Left lung (tissue), 10 donors: ENCODE results near the gene CLTA. TPM values are rescaled to one million over a fixed set of nuclear protein-coding genes. Genes with fewer than 3 reads are reported as not detected.

Experiments
- ATAC-seq: fragments of 200-7000 bp; cut with Tn5 transposase; one replicate; pipeline ENCODE4 v1.9.1; 2020; ENCODE audit warnings: moderate library complexity
- DNase-seq, 4 donors: peaks; one replicate each; pipeline ENCODE4 v3.0.0-alpha.2; 2013 to 2020
- H3K27ac ChIP-seq, 2 donors: fragments of 200-600 bp; sonication (generic) in 1 of 2; one replicate each; pipeline versions ENCODE4 v1.5.0 to v1.8.0; 2020 to 2021
- H3K27me3 ChIP-seq, 2 donors: fragments of 200-600 bp; sonication (generic) in 1 of 2; one replicate each; pipeline versions ENCODE4 v1.5.0 to v1.8.0; 2020 to 2021
- H3K36me3 ChIP-seq, 2 donors: fragments of 200-600 bp; sonication (generic) in 1 of 2; one replicate each; pipeline versions ENCODE4 v1.5.0 to v1.8.0; 2020 to 2021
- H3K4me1 ChIP-seq, 2 donors: fragments of 200-600 bp; one replicate each; pipeline ENCODE4 v1.8.0; 2021
- H3K4me3 ChIP-seq, 2 donors: fragments of 200-600 bp; sonication (generic) in 1 of 2; one replicate each; pipeline versions ENCODE4 v1.5.0 to v1.8.0; 2020 to 2021; ENCODE audit warnings: mild to moderate bottlenecking in 1 of 2
- H3K9me3 ChIP-seq, 2 donors: fragments of 200-600 bp; sonication (generic) in 1 of 2; one replicate each; pipeline versions ENCODE4 v1.5.0 to v1.8.0; 2020 to 2021
- CTCF ChIP-seq, 2 donors: fragments of 200-600 bp; sonication (generic) in 1 of 2; IDR thresholded peaks; one replicate each; pipeline versions ENCODE4 v1.5.0 to v1.8.0; 2021; ENCODE audit warnings: antibody characterized with exemption in 2 of 2
- intact Hi-C, 2 donors: fragments of 100-400 bp; cut with DNase I; formaldehyde crosslinking; loops; one replicate each; pipeline versions ENCODE4 v1.11.2 to v1.14.2; 2022
- polyA plus RNA-seq, 6 donors: library from polyadenylated mRNA; unstranded; fragments of 120-200 nt; gene quantifications; one replicate each; pipeline ENCODE4 v1.2.1, GENCODE V29; 2013; ENCODE audit not compliant: insufficient read length in 6 of 6
- total RNA-seq, 2 donors: library from RNA; stranded (reverse); fragmentation: NEBNext Ultra II Directional; extraction: Animal tissue kit (Norgen Biotek cat#: 25700); gene quantifications; one replicate each; pipeline ENCODE4 v1.2.1, GENCODE V29; 2021
- donor health status: DM: no; HTN: yes; CAD: no.
- donor health status: DM: no; HTN: no; CAD: no.

CLTA gene
- total and polyA plus RNA-seq, 8 donors = 199 to 237 (median 219) TPM

GRCh38 chr9:36162211-36162738 is 28.4 kb upstream of the CLTA start:
- ATAC-seq = no peak
- H3K4me1 ChIP-seq = peaks cover 9 to 45% of the 10 kb centered on the region in 2 donors
- TF ChIP-seq CTCF (IDR thresholded peaks at IDR 0.05) = no peak
- H3K9me3 ChIP-seq = no peaks in the 10 kb centered on the region
- H3K36me3 ChIP-seq = peaks cover 0 to 19% of the 10 kb centered on the region in 2 donors
- intact Hi-C loops = no loop called here
- no peak overlapping the region for H3K27ac ChIP-seq
- peaks cover 0 to 7% of the 10 kb centered on the region in 2 donors for H3K27me3 ChIP-seq
- no peak overlapping the region for H3K4me3 ChIP-seq
- no peak for DNase-seq

GRCh38 chr9:36163049-36163785 is 27.5 kb upstream of the CLTA start:
- H3K27me3 ChIP-seq = peaks cover 0 to 7% of the 10 kb centered on the region in 2 donors
- peaks cover 0 to 19% of the 10 kb centered on the region in 2 donors for H3K36me3 ChIP-seq
- peaks cover 9 to 36% of the 10 kb centered on the region in 2 donors for H3K4me1 ChIP-seq
- DNase-seq = peak in 3 of 4 donors; percentile 58 to 93 (median 76)
- TF ChIP-seq CTCF (IDR thresholded peaks at IDR 0.05) = no peak
- intact Hi-C loops = no loop called here
- H3K4me3 ChIP-seq = no peak overlapping the region
- ATAC-seq = peak; percentile 12
- H3K9me3 ChIP-seq = no peaks in the 10 kb centered on the region
- peak overlapping the region; percentile 34 to 70 for H3K27ac ChIP-seq

- ATAC-seq (no peak), DNase-seq (no peak)
- H3K27ac ChIP-seq = peak overlapping the region; percentile 34 to 70
- H3K36me3 ChIP-seq = peaks cover 0 to 19% of the 10 kb centered on the region in 2 donors
- H3K4me3 ChIP-seq = no peak overlapping the region
- no peaks in the 10 kb centered on the region for H3K9me3 ChIP-seq
- H3K27me3 ChIP-seq = peaks cover 0 to 7% of the 10 kb centered on the region in 2 donors
- intact Hi-C loops = no loop called here
- peaks cover 9 to 31% of the 10 kb centered on the region in 2 donors for H3K4me1 ChIP-seq
- TF ChIP-seq CTCF (IDR thresholded peaks at IDR 0.05) = no peak
These were observed 26.9 kb upstream of the CLTA start for GRCh38 chr9:36163786-36164170.

- Histone ChIP-seq H3K4me1 (peaks cover 9 to 31% of the 10 kb centered on the region in 2 donors), H3K27ac (no peak overlapping the region), H3K9me3 (no peaks in the 10 kb centered on the region), H3K27me3 (peaks cover 0 to 7% of the 10 kb centered on the region in 2 donors), H3K36me3 (peaks cover 0 to 19% of the 10 kb centered on the region in 2 donors), H3K4me3 (no peak overlapping the region)
- no peak for TF ChIP-seq CTCF (IDR thresholded peaks at IDR 0.05)
- intact Hi-C loops = no loop called here
- ATAC-seq = no peak
- DNase-seq = no peak
These were observed 26.3 kb upstream of the CLTA start for GRCh38 chr9:36164372-36164771.

GRCh38 chr9:36164989-36165388 is 25.7 kb upstream of the CLTA start:
- Histone ChIP-seq H3K36me3 (peaks cover 0 to 19% of the 10 kb centered on the region in 2 donors), H3K27me3 (peaks cover 0 to 7% of the 10 kb centered on the region in 2 donors), H3K27ac (peak overlapping the region in 1 of 2 donors; percentile 79), H3K4me3 (no peak overlapping the region), H3K4me1 (peaks cover 9 to 31% of the 10 kb centered on the region in 2 donors), H3K9me3 (no peaks in the 10 kb centered on the region)
- ATAC-seq = no peak
- intact Hi-C loops = loop anchor here in 1 of 2 donors (5.0 kb wide), 1 partner anchor 63 kb away; no protein-coding TSS in a partner anchor
- no peak for DNase-seq
- TF ChIP-seq CTCF (IDR thresholded peaks at IDR 0.05) = no peak
